Activated CD4-positive, alpha-beta T cell treated with anti-CD3 and anti-CD28 coated beads for 48 hours (primary cell): Measurements from ENCODE around the gene SECISBP2L.

ENCODE experiments used
- DNase-seq: peaks from one replicate; pipeline ENCODE4 v3.0.0-alpha.2; 2020

The SECISBP2L gene

DNA sequence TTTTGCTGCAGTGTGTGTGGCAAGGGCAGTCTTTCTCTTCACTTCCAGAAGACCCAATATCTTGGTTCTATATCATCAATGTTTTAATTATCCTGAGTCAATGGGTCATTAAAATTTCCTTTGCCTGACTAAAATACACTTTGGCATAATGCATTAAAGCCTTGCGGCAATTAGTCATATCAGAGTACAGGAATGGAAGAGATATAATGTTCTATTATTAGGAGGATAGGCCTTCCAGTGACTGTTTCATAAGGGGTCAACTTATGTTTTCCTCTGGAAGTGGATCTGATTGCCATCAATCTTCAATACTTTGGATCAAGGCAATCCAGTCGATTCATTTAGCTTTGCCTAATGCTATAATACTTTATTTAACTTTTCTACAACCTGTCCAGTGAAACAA, 9.4 kb upstream of the SECISBP2L start:
- no peak for DNase-seq

DNA sequence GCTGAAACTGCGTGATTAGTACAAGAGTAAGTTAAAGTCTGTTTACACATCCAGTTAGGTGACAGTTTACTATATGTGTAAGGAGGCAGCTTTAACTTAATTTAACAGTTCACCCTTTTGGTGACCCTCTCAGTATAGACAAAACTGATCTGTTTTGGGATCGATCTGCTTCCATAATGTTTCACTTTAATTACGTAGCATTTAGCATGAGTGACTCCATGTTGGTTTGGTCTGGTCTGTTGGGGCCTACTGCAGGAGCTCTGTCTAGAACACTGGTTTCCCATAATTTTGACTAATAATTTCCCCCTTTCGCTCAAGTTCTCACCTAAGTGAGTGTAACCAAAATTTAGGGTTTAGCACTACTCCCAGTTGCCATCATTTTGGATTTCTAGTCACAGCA, 6.4 kb upstream of the SECISBP2L start:
- no peak for DNase-seq

DNA sequence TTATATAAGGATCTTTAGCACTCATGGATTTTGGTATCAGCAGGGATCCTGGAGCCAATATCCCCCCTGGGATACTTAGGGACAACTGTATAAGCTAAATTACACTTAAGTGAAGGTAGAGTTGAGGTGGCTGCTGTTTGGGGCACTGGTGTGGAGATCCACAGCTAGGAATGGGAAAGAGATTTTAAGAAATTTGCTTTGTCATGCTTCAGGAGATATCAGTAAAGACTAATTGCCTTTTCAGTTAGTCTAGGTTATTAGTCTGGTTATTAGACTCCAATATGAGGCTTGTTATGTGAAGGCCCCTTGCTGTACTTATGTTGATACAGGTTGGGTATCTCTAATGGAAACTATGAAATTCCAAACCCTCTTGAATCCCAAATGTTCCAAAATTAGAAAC, 1.2 kb upstream of the SECISBP2L start:
- no peak for DNase-seq

GRCh38 chr15:49045751-49046219, 461 bp downstream of the SECISBP2L start:
- DNase-seq = no peak

GRCh38 chr15:49044766-49045606, 1.3 kb downstream of the SECISBP2L start:
- DNase-seq = no peak

- DNase-seq = no peak
Measured at GRCh38 chr15:49044002-49044401, 2.2 kb downstream of the SECISBP2L start.

DNA sequence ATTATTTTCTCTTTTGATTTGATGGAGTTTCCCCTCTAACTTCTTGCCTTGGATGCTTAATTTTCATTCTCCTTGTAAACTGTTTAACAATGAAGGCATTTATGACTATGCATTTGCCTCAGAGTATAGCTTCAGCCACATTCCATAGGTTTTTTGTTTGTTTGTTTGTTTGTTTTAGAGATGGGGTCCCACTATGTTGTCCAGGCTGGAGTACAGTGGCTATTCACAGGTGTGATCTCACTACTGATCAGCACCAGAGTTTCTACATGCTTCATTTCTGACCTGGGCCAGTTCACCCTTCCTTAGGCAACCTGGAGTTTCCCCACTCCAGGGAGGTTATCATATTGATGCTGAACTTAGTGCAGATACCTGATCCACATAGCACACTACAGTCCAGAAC, 4.1 kb downstream of the SECISBP2L start:
- DNase-seq = no peak

DNA sequence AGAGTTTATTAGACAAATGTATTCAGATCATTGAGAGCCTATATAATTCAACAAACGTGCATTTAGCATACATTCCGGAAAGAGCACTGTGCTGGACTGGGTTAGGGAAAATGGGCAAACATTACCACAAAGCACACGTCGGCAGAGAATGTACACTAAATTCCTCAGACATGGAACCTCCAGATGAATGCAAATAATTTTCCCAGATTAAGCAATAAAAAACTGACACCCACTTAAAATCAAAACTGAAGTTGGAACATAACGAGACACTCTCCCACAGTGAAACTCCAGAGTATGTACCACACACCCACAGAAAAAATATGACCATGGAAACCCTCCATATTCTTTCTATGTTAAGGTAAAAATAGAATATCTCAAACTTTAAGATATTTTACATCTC, 4.8 kb downstream of the SECISBP2L start:
- DNase-seq = no peak

DNA sequence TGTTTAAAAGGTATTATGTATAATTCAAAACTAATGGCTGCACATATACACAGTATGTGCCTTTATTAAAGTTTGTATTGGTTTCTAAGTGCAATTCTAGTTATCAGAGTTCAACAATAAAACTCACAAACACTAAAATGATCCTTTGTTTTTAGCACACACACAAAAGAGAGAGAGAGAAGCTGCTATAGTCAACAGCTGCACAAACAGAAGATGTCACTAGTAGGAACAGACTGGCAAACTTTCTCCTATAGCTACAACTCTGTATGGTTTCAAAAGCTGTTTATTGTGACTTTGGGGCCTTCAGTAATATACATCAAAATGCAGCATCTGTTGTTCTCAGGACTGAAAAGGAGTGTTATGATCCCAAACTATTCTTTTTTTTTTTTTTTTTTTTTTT, 6.1 kb downstream of the SECISBP2L start:
- DNase-seq = no peak

GRCh38 chr15:49038382-49038781, 7.9 kb downstream of the SECISBP2L start:
- no peak for DNase-seq

- no peak for DNase-seq
Measured at GRCh38 chr15:49037546-49037940, 8.7 kb downstream of the SECISBP2L start.

DNA sequence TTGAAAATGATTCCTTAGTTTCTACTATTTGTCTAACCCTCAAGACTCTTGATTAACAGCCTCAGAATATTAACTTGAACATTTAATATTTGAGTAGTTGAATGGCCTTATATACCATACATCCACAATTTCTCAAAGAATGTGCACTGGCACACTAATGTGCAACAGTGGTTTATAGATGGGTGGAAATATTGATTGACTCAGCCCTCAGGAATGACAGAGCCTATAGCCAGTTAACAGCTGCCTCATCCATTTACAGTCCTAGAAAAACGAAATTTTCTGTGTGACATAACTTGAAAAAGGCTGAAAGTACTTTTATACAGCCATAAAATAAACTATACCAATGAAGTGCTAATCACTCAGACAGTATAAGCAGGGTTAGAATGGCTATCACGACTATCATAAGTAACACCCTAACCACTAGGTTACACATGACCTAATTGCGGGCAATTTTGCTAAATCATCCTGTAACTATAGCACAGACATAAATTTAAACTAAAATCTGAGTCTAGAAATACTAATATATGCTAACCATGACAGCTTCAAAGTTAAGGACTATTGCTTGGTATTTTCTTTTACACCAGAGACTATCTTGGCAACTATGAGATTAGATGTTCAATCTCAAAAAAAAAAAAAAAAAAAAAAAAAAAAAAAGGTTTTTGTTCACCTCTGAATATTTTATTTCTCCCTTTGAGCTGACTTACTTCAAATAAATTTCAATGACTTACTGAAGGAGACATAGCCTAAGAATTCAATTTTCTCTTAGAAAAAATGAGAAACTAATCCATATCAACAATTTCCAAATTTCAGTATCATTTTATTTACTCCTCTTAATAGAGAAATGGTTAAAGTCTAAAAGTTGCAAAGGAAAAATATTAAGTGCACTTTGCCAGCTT, 9.3 kb downstream of the SECISBP2L start:
- DNase-seq = no peak

DNA sequence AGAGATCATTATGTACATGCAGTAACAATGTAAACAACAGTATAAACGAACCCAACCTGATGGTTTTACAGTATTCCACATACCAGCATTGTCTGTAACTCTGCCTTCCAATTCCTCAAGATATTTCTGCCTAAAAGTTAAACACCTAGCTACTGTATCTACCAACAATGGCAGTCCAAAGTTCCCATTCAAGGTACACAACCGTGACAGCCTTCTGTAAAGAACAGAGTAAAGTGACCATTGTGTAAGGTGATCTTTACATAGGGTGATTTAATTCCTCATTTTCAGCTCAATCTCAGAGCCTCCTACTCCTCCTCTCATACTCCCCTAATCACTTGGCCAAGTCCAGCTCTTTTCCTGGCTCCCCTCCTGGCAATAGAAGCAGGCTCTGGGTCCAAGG, 10.4 kb downstream of the SECISBP2L start:
- no peak for DNase-seq

DNA sequence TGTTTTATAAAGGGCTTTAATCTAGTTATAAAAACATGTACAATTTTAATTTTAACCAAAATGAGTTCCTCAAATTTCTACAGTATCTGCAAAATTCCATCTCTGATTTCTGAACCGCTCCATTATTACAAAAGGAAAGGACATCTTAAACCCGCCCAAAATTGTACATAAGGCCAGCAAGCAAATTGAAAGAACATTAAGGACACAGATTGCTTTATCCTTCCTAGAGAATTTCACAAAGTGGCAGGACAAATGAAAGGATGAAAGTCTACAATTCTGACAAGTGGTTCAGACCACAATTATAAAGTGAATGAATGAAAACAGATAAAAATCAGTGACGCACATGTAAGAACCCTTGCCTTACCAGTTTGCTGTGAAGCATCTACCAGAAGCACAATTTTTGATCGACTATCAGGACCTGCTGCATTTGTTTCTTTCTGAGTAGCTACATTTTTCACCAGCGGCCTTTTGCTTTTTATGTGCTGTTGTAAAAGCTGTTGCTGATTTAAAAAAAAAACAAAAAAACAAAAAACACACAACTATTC, 13.6 kb downstream of the SECISBP2L start:
- no peak for DNase-seq

GRCh38 chr15:49031804-49032203, 14.4 kb downstream of the SECISBP2L start:
- DNase-seq = no peak

GRCh38 chr15:49026700-49027099, 19.5 kb downstream of the SECISBP2L start:
- no peak for DNase-seq

DNA sequence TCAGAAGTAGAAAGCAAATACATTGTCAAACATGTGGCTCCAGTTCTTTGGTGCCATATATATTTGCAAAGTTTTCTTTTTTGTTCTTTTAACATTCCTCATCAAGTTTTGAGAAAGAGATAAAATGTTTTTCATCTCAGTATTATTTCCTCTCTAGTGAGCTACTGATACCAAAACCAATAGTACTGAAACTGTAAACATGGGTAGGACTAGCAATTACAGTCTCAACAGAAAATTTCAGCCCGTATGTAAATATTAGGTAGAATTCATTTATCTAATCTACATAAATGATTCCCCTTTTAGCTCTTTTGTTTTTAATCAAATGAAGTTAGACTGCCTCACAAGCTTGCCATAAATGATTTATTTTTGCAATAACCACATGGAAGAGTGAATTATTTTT, 21.4 kb downstream of the SECISBP2L start:
- no peak for DNase-seq

GRCh38 chr15:49023354-49023753, 22.9 kb downstream of the SECISBP2L start:
- no peak for DNase-seq

DNA sequence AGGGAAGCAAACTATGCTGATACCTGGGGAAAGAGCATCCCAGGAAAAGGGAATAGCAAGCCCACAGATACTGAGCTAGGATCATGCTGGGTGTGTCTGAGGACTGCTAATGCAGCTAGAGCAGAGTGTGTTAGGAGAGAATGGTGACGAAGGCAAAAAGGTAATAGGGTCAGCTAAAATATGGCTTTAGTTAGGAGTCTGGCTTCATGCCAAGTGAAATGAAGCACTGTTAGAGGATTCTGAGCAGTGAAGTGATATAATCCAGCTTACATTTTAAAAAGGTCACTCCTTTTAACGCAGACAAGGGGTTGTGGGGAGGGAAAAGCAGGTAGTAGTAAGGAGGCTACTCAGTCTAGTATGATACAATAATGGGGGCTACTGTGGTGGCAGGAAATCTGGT, 30.4 kb downstream of the SECISBP2L start:
- no peak for DNase-seq

DNA sequence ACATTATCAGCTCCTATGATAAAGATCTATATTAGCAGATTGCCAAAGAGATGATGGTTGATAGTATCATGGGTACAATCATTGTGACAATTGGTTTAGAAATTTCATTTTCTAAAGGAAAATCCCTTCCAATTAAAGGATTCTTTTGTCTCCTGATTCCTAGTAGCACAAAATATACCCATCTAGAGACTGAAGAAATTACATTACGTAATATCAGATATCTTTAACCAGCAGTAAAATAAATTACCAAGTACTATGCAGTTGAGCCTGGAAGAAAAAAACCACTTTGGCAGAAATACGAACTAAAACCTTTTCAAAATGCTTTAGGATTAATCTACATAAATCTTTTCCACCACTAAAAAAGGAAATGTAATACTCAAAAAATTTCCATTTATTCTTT, 46.9 kb downstream of the SECISBP2L start:
- DNase-seq = no peak

GRCh38 chr15:48996276-48996675, 50.0 kb downstream of the SECISBP2L start:
- DNase-seq = no peak

GRCh38 chr15:48993380-48993779, 52.9 kb downstream of the SECISBP2L start:
- no peak for DNase-seq

- DNase-seq = no peak
Measured at GRCh38 chr15:48992545-48992944, 53.7 kb downstream of the SECISBP2L start.

DNA sequence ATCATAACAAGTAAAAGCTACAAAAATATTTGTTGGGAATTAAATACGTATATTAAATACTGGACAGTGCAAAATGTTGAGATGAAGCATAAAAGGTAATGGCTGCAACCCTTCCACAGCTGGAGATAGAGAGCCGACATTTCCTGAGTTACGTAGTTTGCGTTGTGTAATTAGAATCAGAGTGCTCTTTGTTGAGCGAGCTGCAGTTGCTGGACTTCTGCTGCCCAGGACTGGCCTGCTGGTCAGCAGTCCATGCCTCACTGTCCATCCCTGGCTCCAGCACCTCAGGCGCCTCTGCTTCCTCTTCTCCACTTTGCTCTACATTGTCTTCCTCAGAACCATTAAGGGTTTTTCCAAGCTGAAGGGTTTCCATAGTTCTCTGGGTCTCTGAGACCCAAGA, 54.1 kb downstream of the SECISBP2L start:
- DNase-seq = no peak
